K562 (cell line): ENCODE measurements around the gene SH3BP5L. TPM values are rescaled to one million over a fixed set of nuclear protein-coding genes. Genes with fewer than 3 reads are reported as not detected.

Source experiments
- ATAC-seq: fragments of 200-7000 bp; cut with Tn5 transposase; 3 replicates; pipeline ENCODE4 v1.9.1; 2020; ENCODE audit warnings: moderate library complexity
- BruUV-seq: library from RNA; stranded (reverse); fragments of 400-500 nt; replicated peaks from 2 replicates; lab custom pipeline; 2021; lab: Mats Ljungman, UMichigan
- CTCF ChIA-PET: fragments of 300-600 bp; formaldehyde crosslinking; extraction: SDS; loops from one replicate; lab custom pipeline; 2021; ENCODE audit warnings: low intra/inter-chr PET ratio; lab: Yijun Ruan, JAX
- POLR2A ChIA-PET: fragments of 300-600, 350-650 bp; sonication (Branson Sonifier 250); formaldehyde crosslinking; extraction: SDS; loops from one replicate; lab custom pipeline; 2021; ENCODE audit warnings: antibody characterized with exemption, inconsistent platforms; lab: Yijun Ruan, JAX
- DNase-seq, 4 experiments: peaks; one replicate each; pipeline versions ENCODE4 v3.0.0 to v3.0.0-alpha.2; 2011 to 2018; ENCODE audit warnings: low spot score in 3 of 4, mixed read lengths in 3 of 4; ENCODE audit errors: extremely low read depth in 1 of 4
- FAIRE-seq: peaks from 2 replicates; lab custom pipeline; 2011; peaks lifted over from hg19 to GRCh38; lab: Jason Lieb, UNC
- H2AFZ ChIP-seq: 2 replicates; pipeline ENCODE4 v1.6.0; 2011; ENCODE audit warnings: low read depth, low read length, control low read depth, inconsistent platforms
- H3K27ac ChIP-seq: fragments of 200-600 bp; 3 replicates; pipeline ENCODE4 v1.8.0; 2011; ENCODE audit warnings: low read depth, mild to moderate bottlenecking, control low read depth, inconsistent platforms, low read length, moderate library complexity, mixed read lengths; ENCODE audit errors: extremely low read depth
- H3K27me3 ChIP-seq, 2 experiments: fragments of 300-600 bp in 1 of 2; 2 replicates in 1 of 2; 3 replicates in 1 of 2; pipeline versions ENCODE4 v1.6.0 to v1.8.0; 2011; ENCODE audit warnings: inconsistent platforms in 2 of 2, low read length in 2 of 2, mild to moderate bottlenecking in 1 of 2, mixed read lengths in 1 of 2, moderate library complexity in 1 of 2; ENCODE audit not compliant: control insufficient read depth in 2 of 2, insufficient read depth in 2 of 2
- H3K36me3 ChIP-seq: fragments of 300-600 bp; 3 replicates; pipeline ENCODE4 v1.8.0; 2011; ENCODE audit warnings: mild to moderate bottlenecking, low read length, inconsistent platforms; ENCODE audit not compliant: control insufficient read depth, insufficient read depth
- H3K4me1 ChIP-seq, 2 experiments: fragments of 200-600 bp in 1 of 2; replicated peaks in 1 of 2; 2 replicates in 1 of 2; 3 replicates in 1 of 2; pipeline versions ENCODE4 v1.5.1 to v1.8.0; 2011; ENCODE audit warnings: inconsistent platforms in 2 of 2, low read length in 2 of 2, mild to moderate bottlenecking in 1 of 2, mixed read lengths in 1 of 2, moderate library complexity in 1 of 2; ENCODE audit not compliant: control insufficient read depth in 2 of 2, insufficient read depth in 2 of 2
- H3K4me2 ChIP-seq: 2 replicates; pipeline ENCODE4 v1.6.1; 2011; ENCODE audit warnings: low read length, control low read depth, inconsistent platforms, mixed read lengths; ENCODE audit not compliant: insufficient read depth
- H3K4me3 ChIP-seq: fragments of 200-600 bp; sonication (generic), shearing (Covaris generic); 2 replicates; pipeline ENCODE4 v1.5.1; 2016; ENCODE audit warnings: control low read depth, inconsistent platforms
- H3K79me2 ChIP-seq: fragments of 200-600 bp; 3 replicates; pipeline ENCODE4 v1.8.0; 2011; ENCODE audit warnings: low read length, inconsistent platforms; ENCODE audit not compliant: control insufficient read depth, insufficient read depth
- H3K9ac ChIP-seq, 2 experiments: 2 replicates each; pipeline versions ENCODE4 v1.6.0 to v1.6.1; 2011; ENCODE audit warnings: low read depth in 2 of 2, low read length in 2 of 2, control low read depth in 1 of 2, inconsistent platforms in 1 of 2, mild to moderate bottlenecking in 1 of 2, mixed read lengths in 1 of 2; ENCODE audit not compliant: insufficient read depth in 1 of 2
- H3K9me1 ChIP-seq: one replicate; pipeline ENCODE4 v1.6.0; 2011; ENCODE audit warnings: inconsistent platforms, mild to moderate bottlenecking, low read length, moderate library complexity; ENCODE audit not compliant: control insufficient read depth, insufficient read depth
- H3K9me3 ChIP-seq: replicated peaks from 2 replicates; pipeline ENCODE4 v1.5.1; 2011; ENCODE audit warnings: low read depth, low read length, inconsistent platforms; ENCODE audit not compliant: control insufficient read depth, insufficient read depth
- H4K20me1 ChIP-seq: replicated peaks from 2 replicates; pipeline ENCODE4 v1.6.1; 2011; ENCODE audit warnings: low read length, inconsistent platforms, mixed read lengths; ENCODE audit not compliant: control insufficient read depth, insufficient read depth
- CBX3 ChIP-seq, 2 experiments: IDR thresholded peaks; 1 replicate in 1 of 2; 2 replicates in 1 of 2; pipeline ENCODE4 v1.6.1; 2012; ENCODE audit warnings: inconsistent platforms in 2 of 2, low read length in 2 of 2, borderline replicate concordance in 1 of 2, control low read depth in 1 of 2
- FOXJ3 ChIP-seq: sonication (generic); formaldehyde crosslinking; IDR thresholded peaks from 2 replicates; pipeline ENCODE4 v1.4.0; 2020; ENCODE audit warnings: mild to moderate bottlenecking, missing genetic modification reagents
- NONO ChIP-seq, 2 experiments: fragments of 200-400 bp in 1 of 2; fragments of 450-650 bp in 1 of 2; formaldehyde crosslinking in 1 of 2; IDR thresholded peaks; 2 replicates each; pipeline ENCODE4 v1.6.1; 2017; ENCODE audit warnings: low read depth in 2 of 2, mild to moderate bottlenecking in 2 of 2, moderate library complexity in 2 of 2, low read length in 1 of 2
- POLR2H ChIP-seq: IDR thresholded peaks from 2 replicates; pipeline ENCODE4 v1.6.1; 2016; ENCODE audit warnings: missing genetic modification characterization, low read depth, mild to moderate bottlenecking, control low read depth, missing compliant biosample characterization, moderate library complexity
- RBM14 ChIP-seq: fragments of 200-400 bp; formaldehyde crosslinking; IDR thresholded peaks from 2 replicates; pipeline ENCODE4 v1.6.1; 2018; ENCODE audit warnings: low read depth, mild to moderate bottlenecking, low read length, moderate library complexity, borderline replicate concordance; ENCODE audit not compliant: insufficient read depth
- SMAD3 ChIP-seq: fragments of 450-650 bp; formaldehyde crosslinking; conservative IDR thresholded peaks from 2 replicates; pipeline ENCODE4 v1.4.0; 2020; ENCODE audit warnings: mild to moderate bottlenecking
- ZNF583 ChIP-seq: fragments of 250-450 bp; sonication (Bioruptor Pico); IDR thresholded peaks from 2 replicates; pipeline ENCODE4 v1.4.0; 2020
- in situ Hi-C: fragments of 300-500 bp; cut with MboI; formaldehyde crosslinking; loops from 4 replicates; pipeline ENCODE4 v1.15.0; 2018; ENCODE audit warnings: inconsistent platforms, mixed read lengths
- intact Hi-C: fragments of 100-400 bp; cut with micrococcal nuclease; formaldehyde crosslinking; loops from 2 replicates; pipeline ENCODE4 v1.14.2; 2022
- polyA plus RNA-seq, 8 experiments: library from polyadenylated mRNA; depleted of rRNA in 4 of 8; stranded (reverse) in 5 of 8; unstranded in 3 of 8; fragments of >200 nt; fragmentation: Nextera tagmentation in 2 of 8; fragmentation: Illumina TruSeq in 1 of 8; extraction: Ambion mirVana in 2 of 8; extraction: Trizol in 1 of 8; gene quantifications; 2 replicates each; pipeline versions ENCODE4 v1.2.1 to v1.2.3, GENCODE V29; 2011 to 2014; ENCODE audit warnings: inconsistent platforms in 1 of 8, missing spikeins in 1 of 8
- total RNA-seq, 7 experiments: library from RNA; depleted of rRNA in 6 of 7; stranded (reverse); fragments of >200 nt in 6 of 7; fragmentation: Illumina TruSeq in 2 of 7; extraction: Trizol in 2 of 7; gene quantifications; 2 replicates each; pipeline versions ENCODE4 v1.2.1 to v1.2.3, GENCODE V29; 2011 to 2021; ENCODE audit warnings: low replicate concordance in 1 of 7
- TF ChIP-seq, protein P1 (sequence below): fragments of 250-450 bp; sonication (Bioruptor Pico); IDR thresholded peaks from 2 replicates; pipeline ENCODE4 v1.5.0; 2022; ENCODE audit warnings: mild to moderate bottlenecking

SH3BP5L gene
- total and polyA plus RNA-seq, 9 of the 15 experiments (the other 6 are each of a cell fraction or from before 2014, with no cell fraction given) = 1.9 to 26.5 (median 15.8) TPM

DNA sequence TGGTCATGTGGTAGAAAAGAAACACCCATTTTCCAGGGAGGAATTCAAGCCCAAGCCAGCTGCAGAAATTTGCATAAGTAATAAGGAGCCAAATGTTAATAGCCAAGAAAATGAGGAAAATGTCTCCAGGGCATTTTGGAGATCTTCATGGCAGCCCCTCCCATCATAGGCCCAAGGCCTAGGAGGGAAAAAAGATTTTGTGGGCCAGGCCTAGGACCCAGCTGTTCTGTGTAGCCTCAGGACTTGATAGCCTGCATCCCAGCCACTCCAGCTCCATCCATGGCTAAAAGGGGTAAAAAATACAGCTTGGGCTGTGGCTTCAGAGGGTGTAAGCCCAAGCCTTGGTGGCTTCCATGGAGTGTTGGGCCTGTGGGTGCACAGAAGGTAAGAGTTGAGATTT, 48.7 kb downstream of the SH3BP5L start:
- TF ChIP-seq POLR2H (tag) (no peak), CBX3 (IDR thresholded peaks at IDR 0.05; ENCODE audit: borderline replicate concordance in 1 of 2, low read length in 2 of 2) (no peak), FOXJ3 (CRISPR knock-in tag) (no peak), RBM14 (no peak), NONO (IDR thresholded peaks at IDR 0.05; ENCODE audit: low read depth in 2 of 2, low read length in 1 of 2) (no peak), ZNF583 (CRISPR knock-in tag) (no peak), SMAD3 (no peak)
- TF ChIP-seq, protein P1, sequence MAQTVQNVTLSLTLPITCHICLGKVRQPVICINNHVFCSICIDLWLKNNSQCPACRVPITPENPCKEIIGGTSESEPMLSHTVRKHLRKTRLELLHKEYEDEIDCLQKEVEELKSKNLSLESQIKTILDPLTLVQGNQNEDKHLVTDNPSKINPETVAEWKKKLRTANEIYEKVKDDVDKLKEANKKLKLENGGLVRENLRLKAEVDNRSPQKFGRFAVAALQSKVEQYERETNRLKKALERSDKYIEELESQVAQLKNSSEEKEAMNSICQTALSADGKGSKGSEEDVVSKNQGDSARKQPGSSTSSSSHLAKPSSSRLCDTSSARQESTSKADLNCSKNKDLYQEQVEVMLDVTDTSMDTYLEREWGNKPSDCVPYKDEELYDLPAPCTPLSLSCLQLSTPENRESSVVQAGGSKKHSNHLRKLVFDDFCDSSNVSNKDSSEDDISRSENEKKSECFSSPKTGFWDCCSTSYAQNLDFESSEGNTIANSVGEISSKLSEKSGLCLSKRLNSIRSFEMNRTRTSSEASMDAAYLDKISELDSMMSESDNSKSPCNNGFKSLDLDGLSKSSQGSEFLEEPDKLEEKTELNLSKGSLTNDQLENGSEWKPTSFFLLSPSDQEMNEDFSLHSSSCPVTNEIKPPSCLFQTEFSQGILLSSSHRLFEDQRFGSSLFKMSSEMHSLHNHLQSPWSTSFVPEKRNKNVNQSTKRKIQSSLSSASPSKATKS (CRISPR knock-in tag) = no peak
- TF ChIP-seq, all 486 proteins: peak for 0
- H4K20me1 ChIP-seq = no peaks in the 10 kb centered on the region
- DNase-seq (no peak), ATAC-seq (no peak), FAIRE-seq (no peak)
- intact Hi-C loops (no loop called here), in situ Hi-C loops (no loop called here)
- H3K4me3 ChIP-seq = no peak overlapping the region
- H3K27ac ChIP-seq = no peak overlapping the region
- H3K9me1 ChIP-seq = no peaks in the 10 kb centered on the region
- H3K36me3 ChIP-seq = no peaks in the 10 kb centered on the region
- H3K4me1 ChIP-seq = no peaks in the 10 kb centered on the region; a peak in 1 of 5 replicates
- POLR2A ChIA-PET = no interaction called here
- no peaks in the 10 kb centered on the region for H3K79me2 ChIP-seq
- H3K9me3 ChIP-seq = no peaks in the 10 kb centered on the region
- CTCF ChIA-PET = no interaction called here
- no peak overlapping the region for H2AFZ ChIP-seq
- no peak overlapping the region for H3K9ac ChIP-seq
- peaks cover 2 to 3% of the 10 kb centered on the region in 2 experiments; a peak in 3 of 5 replicates for H3K27me3 ChIP-seq
- H3K4me2 ChIP-seq = no peak overlapping the region
- BruUV-seq = no TSS peak
